IPS DF 6.9 (cell line): Measurements from ENCODE around the gene F11.
"Not testable (repeated sequence)": the region's sequence is repeated elsewhere in the genome, so short reads cannot be mapped to it uniquely, and the experiment has no call there.

Source experiments
- DNase-seq: peaks from one replicate; pipeline ENCODE4 v3.0.0-alpha.2; 2013; ENCODE audit warnings: low read depth, low spot score
- H3K27ac ChIP-seq: one replicate; pipeline ENCODE4 v1.5.1; 2013; ENCODE audit warnings: low read length, control low read depth
- H3K27me3 ChIP-seq: 2 replicates; pipeline ENCODE4 v1.6.1; 2013; ENCODE audit warnings: mild to moderate bottlenecking, low read length; ENCODE audit not compliant: control insufficient read depth, insufficient read depth
- H3K36me3 ChIP-seq: 2 replicates; pipeline ENCODE4 v1.6.1; 2013; ENCODE audit warnings: low read length; ENCODE audit not compliant: control insufficient read depth, insufficient read depth
- H3K4me1 ChIP-seq: 2 replicates; pipeline ENCODE4 v1.6.1; 2013; ENCODE audit warnings: low read length; ENCODE audit not compliant: control insufficient read depth, insufficient read depth
- H3K4me3 ChIP-seq: 2 replicates; pipeline ENCODE4 v1.5.1; 2013; ENCODE audit warnings: mild to moderate bottlenecking, low read length
- H3K9me3 ChIP-seq: 2 replicates; pipeline ENCODE4 v1.6.1; 2013; ENCODE audit warnings: low read length, inconsistent platforms; ENCODE audit not compliant: control insufficient read depth, insufficient read depth
- WGBS: extraction: QIAGEN DNeasy Blood & Tissue Kit; methylation state at CpG from one replicate; pipeline ENCODE4 v1.1.7; 2013; ENCODE audit warnings: mixed read lengths, missing lambda C conversion rate; ENCODE audit not compliant: insufficient read length, insufficient coverage; 5-methylcytosine and 5-hydroxymethylcytosine counted together

F11 gene

DNA sequence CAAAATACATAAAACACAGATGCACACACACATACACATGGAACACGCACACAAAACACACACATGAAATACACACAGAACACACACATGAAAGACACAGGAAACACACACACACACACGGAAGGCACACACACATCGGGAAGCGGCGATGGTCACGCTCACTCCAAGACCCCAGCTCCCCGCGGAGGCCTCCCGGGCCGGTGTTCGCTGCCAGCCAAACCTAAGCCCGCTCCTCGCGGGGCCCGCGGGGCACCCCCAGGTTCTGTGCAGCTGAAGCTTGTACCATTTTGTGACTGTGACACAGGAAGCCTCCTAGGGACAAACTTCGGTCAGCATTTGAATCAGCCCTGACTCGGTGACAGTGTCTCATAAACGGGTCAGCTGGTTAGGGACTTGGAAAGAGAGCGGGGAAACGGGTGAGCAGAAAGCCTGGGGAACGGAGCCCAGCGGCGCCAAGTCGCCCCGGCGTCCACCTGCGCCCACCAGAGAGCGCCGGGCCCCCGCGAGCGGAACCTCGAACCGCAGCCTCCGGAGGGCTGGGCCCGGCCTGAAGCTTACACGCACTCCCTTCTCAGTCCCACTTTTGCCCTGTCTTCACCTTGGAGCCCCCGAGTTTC is 32.1 kb downstream of the F11 start:
- Histone ChIP-seq H3K27me3 (no peaks in the 10 kb centered on the region), H3K27ac (no peak overlapping the region), H3K9me3 (no peaks in the 10 kb centered on the region), H3K4me1 (peaks cover 6% of the 10 kb centered on the region), H3K36me3 (no peaks in the 10 kb centered on the region), H3K4me3 (peak overlapping the region; percentile 4; the same call in 1 of the 2 replicates)
- DNase-seq: no peak
- no CpG with 5 or more reads among the region's 39 CpGs for WGBS

GRCh38 chr4:186299291-186299690 is 33.3 kb downstream of the F11 start:
- Histone ChIP-seq H3K36me3 (no peaks in the 10 kb centered on the region), H3K27me3 (no peaks in the 10 kb centered on the region), H3K9me3 (no peaks in the 10 kb centered on the region), H3K4me1 (peaks cover 6% of the 10 kb centered on the region), H3K4me3 (no peak overlapping the region), H3K27ac (no peak overlapping the region)
- no peak for DNase-seq
- WGBS: no CpG with 5 or more reads among the region's 5 CpGs

DNA sequence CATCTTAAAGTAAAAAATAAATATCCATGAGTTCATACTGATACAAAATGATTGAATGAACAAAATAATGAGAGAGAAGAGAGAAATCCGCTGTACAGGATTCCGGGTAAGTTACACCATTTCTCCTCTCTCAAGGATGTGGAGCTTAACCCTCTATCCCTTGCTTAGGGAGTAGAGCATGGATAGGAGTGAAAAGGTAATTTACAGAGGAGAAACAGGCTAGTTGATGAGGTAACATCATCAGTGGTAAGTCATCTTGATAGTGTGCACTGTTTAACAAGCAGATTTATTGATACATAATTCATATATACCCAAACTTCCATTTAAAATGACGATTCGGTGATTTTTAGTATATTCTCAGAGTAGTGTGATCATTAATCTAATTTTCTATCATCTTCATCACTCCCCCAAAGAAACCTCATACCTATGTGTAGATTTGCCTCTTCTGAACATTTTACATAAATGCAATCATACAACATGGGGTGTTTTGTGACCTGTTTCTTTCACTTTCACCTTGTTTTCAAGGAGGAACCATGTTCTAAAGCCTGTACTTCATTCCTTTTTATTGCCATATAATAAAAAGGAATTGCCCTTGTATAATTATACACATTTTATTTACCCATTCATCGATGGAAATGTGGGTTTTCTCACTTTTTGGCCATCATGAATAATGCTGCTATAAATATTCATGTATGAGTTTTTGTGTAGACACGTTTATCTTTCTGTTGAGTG is 34.8 kb downstream of the F11 start:
- Histone ChIP-seq H3K4me1 (peaks cover 6% of the 10 kb centered on the region), H3K27me3 (no peaks in the 10 kb centered on the region), H3K9me3 (no peaks in the 10 kb centered on the region), H3K27ac (no peak overlapping the region), H3K36me3 (no peaks in the 10 kb centered on the region), H3K4me3 (no peak overlapping the region)
- no CpG with 5 or more reads among the region's 6 CpGs for WGBS
- DNase-seq: no peak

DNA sequence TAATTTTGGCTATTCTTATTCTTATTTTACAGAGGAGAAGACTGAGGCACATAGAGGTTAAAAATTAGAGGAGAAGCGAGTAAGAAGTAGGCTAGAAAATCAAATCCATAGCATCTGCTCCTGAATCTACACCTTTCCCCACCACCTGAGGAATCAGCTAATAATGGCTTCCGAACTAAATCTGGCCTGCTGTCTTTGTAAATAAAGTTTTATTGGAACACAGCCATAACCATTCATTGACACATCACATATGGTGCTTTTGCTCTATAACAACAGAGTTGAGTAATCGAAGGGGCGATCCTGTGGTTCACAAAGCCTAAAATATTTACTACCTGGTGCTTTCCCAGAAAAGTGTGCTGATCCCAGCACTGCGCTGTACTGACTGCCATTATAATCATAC is 38.2 kb downstream of the F11 start:
- WGBS: no CpG with 5 or more reads among the region's 5 CpGs
- Histone ChIP-seq H3K9me3 (no peaks in the 10 kb centered on the region), H3K4me3 (no peak overlapping the region), H3K27me3 (no peaks in the 10 kb centered on the region), H3K36me3 (no peaks in the 10 kb centered on the region), H3K27ac (no peak overlapping the region), H3K4me1 (no peaks in the 10 kb centered on the region)
- no peak for DNase-seq

DNA sequence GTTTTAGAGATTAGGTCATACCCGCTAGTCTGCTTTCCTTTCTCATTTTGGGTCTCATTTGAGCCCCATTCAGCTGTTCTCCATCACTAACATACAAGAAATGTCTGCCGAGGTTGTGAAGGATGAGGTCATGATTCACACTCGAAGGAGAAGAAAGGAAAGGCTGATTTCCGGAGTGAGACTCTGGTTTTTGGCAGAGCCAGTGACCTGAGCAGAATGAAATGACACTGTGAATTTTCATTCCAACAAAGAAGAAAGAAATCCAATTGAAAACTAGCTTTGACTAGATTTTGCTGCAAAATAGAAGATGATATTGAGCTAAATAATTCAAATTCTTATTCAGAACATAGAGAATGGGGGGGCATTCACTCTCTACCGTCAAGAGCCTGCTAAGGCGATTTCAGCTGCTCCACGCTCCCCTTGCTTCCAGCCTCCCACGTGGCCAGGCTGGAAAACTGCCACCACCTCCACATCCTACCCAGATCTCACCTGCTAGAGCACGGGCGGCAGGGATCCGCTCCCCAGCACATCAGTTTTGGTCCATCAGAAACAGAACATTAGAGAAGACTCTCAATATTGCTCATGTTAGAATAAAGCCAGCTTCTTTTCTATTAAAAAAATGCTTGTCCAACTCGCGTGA is 39.0 kb downstream of the F11 start:
- H3K27me3 ChIP-seq: no peaks in the 10 kb centered on the region
- H3K9me3 ChIP-seq: no peaks in the 10 kb centered on the region
- H3K36me3 ChIP-seq: no peaks in the 10 kb centered on the region
- DNase-seq: no peak
- no peak overlapping the region for H3K4me3 ChIP-seq
- WGBS: no CpG with 5 or more reads among the region's 13 CpGs
- no peaks in the 10 kb centered on the region for H3K4me1 ChIP-seq
- no peak overlapping the region for H3K27ac ChIP-seq

DNA sequence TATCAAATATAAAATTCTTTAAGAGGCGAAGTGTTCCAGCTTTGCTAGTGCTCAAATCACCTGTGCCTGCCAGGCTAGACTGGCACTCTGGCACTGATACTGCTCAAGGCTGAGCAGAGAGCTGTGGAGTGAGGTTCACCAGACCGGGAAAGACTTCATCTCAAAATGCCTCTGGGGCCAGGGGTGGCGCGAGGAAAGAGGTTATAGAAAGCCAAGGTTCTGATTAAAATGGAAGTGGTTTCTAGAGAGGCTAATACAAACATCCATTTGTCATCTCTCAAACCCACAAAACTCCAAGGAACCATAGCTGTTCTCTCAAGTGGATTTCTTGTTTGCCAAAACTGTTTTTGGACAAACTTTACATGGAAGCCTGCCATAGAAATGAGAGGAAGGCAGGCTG is 41.5 kb downstream of the F11 start:
- no peaks in the 10 kb centered on the region for H3K9me3 ChIP-seq
- H3K36me3 ChIP-seq: no peaks in the 10 kb centered on the region
- no peak overlapping the region for H3K4me3 ChIP-seq
- no peak for DNase-seq
- no peaks in the 10 kb centered on the region for H3K27me3 ChIP-seq
- H3K4me1 ChIP-seq: no peaks in the 10 kb centered on the region
- no peak overlapping the region for H3K27ac ChIP-seq
- no CpG with 5 or more reads among the region's 4 CpGs for WGBS

- no CpG with 5 or more reads among the region's 3 CpGs for WGBS
Observed at GRCh38 chr4:186307916-186308315, 41.9 kb downstream of the F11 start.

GRCh38 chr4:186318481-186318880 is 52.5 kb downstream of the F11 start:
- no peaks in the 10 kb centered on the region for H3K4me1 ChIP-seq
- no peaks in the 10 kb centered on the region for H3K36me3 ChIP-seq
- H3K9me3 ChIP-seq: no peaks in the 10 kb centered on the region
- no peak overlapping the region for H3K4me3 ChIP-seq
- no peak for DNase-seq
- H3K27me3 ChIP-seq: no peaks in the 10 kb centered on the region
- WGBS: no CpG with 5 or more reads among the region's 6 CpGs
- H3K27ac ChIP-seq: no peak overlapping the region

More at GRCh38 chr4:186307916-186308315, 41.9 kb downstream of the F11 start:
- Histone ChIP-seq H3K27me3 (no peaks in the 10 kb centered on the region), H3K36me3 (no peaks in the 10 kb centered on the region), H3K9me3 (no peaks in the 10 kb centered on the region), H3K27ac (no peak overlapping the region), H3K4me1 (no peaks in the 10 kb centered on the region), H3K4me3 (no peak overlapping the region)
- DNase-seq: no peak

GRCh38 chr4:186324660-186325059 is 58.7 kb downstream of the F11 start:
- H3K36me3 ChIP-seq, H3K27ac ChIP-seq, H3K4me3 ChIP-seq, H3K27me3 ChIP-seq, H3K9me3 ChIP-seq, H3K4me1 ChIP-seq, DNase-seq: not testable (repeated sequence)
- WGBS: no CpG with 5 or more reads among the region's 33 CpGs

DNA sequence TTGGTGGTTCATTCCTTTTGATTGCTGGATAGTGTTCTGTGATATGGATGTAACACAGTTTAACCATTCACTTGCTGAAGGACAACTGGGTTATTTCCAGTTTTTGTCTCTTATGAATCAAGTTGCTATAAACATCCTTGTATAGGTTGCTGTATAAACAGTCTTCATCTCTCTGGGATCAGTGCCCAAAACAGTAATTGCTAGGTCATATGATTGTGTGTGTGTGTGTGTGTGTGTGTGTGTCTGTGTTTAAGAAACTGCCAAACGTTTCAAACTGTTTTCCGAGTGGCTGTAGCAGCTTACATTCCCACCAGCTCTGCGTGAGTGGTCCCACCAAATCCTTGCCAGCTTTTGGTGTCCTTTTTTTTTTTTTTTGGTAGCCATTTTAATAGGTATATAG is 60.4 kb downstream of the F11 start:
- no peak overlapping the region for H3K27ac ChIP-seq
- WGBS: no CpG with 5 or more reads among the region's 3 CpGs
- no peaks in the 10 kb centered on the region for H3K9me3 ChIP-seq
- H3K4me1 ChIP-seq: no peaks in the 10 kb centered on the region
- no peaks in the 10 kb centered on the region for H3K36me3 ChIP-seq
- H3K4me3 ChIP-seq: no peak overlapping the region
- H3K27me3 ChIP-seq: no peaks in the 10 kb centered on the region
- no peak for DNase-seq
